ENCODE data around the gene IMMP2L. TPM values are rescaled to one million over a fixed set of nuclear protein-coding genes. Genes with fewer than 3 reads are reported as not detected.

IMMP2L gene
- total RNA-seq, 4 donors from 2014 or later, result 13.5 to 23.7 (median 18.3) TPM

GRCh38 chr7:111081546-111082267, 480.6 kb downstream of the IMMP2L start:
- Histone ChIP-seq H3K27me3 (no peaks in the 10 kb centered on the region), H3K9me3 (no peaks in the 10 kb centered on the region), H3K4me3 (no peak overlapping the region), H3K4me1 (peaks cover 0 to 9% (median 3%) of the 10 kb centered on the region in 4 donors), H3K27ac (no peak overlapping the region), H3K36me3 (no peaks in the 10 kb centered on the region)
- 81 to 83% methylated on average over 4 of the region's 4 CpGs for WGBS, 2 donors
- DNase-seq (ENCODE audit: low spot score in 2 of 2), result no peak
- no peak for TF ChIP-seq CTCF (IDR thresholded peaks at IDR 0.05)
- TF ChIP-seq POLR2A (IDR thresholded peaks at IDR 0.05), result no peak
- TF ChIP-seq EP300 (IDR thresholded peaks at IDR 0.05), result no peak

GRCh38 chr7:111080495-111081105, 481.7 kb downstream of the IMMP2L start:
- DNase-seq (ENCODE audit: low spot score in 2 of 2), result no peak
- Histone ChIP-seq H3K9me3 (no peaks in the 10 kb centered on the region), H3K27me3 (no peaks in the 10 kb centered on the region), H3K4me1 (peaks cover 0 to 9% (median 3%) of the 10 kb centered on the region in 4 donors), H3K4me3 (no peak overlapping the region), H3K27ac (no peak overlapping the region), H3K36me3 (no peaks in the 10 kb centered on the region)
- 91 to 94% methylated on average over 1 of the region's 1 CpG for WGBS, 2 donors
- TF ChIP-seq EP300 (IDR thresholded peaks at IDR 0.05) (no peak), CTCF (IDR thresholded peaks at IDR 0.05) (no peak), POLR2A (IDR thresholded peaks at IDR 0.05) (no peak)

GRCh38 chr7:111077001-111077400, 485.3 kb downstream of the IMMP2L start:
- 94 to 97% methylated on average over 2 of the region's 2 CpGs for whole genome bisulfite sequencing, 2 donors
- TF ChIP-seq EP300 (IDR thresholded peaks at IDR 0.05) (no peak), POLR2A (IDR thresholded peaks at IDR 0.05) (no peak), CTCF (IDR thresholded peaks at IDR 0.05) (no peak)
- Histone ChIP-seq H3K27me3 (no peaks in the 10 kb centered on the region), H3K9me3 (no peaks in the 10 kb centered on the region), H3K27ac (no peak overlapping the region), H3K4me1 (peaks cover 0 to 7% (median 2%) of the 10 kb centered on the region in 4 donors), H3K36me3 (no peaks in the 10 kb centered on the region), H3K4me3 (no peak overlapping the region)
- no peak for DNase-seq (ENCODE audit: low spot score in 2 of 2)

- TF ChIP-seq EP300 (IDR thresholded peaks at IDR 0.05) (no peak), POLR2A (IDR thresholded peaks at IDR 0.05) (no peak)
- peaks cover 0 to 7% (median 2%) of the 10 kb centered on the region in 4 donors for H3K4me1 ChIP-seq
- H3K4me3 ChIP-seq, result no peak overlapping the region
- no peaks in the 10 kb centered on the region for H3K36me3 ChIP-seq
- no peaks in the 10 kb centered on the region for H3K9me3 ChIP-seq
- H3K27ac ChIP-seq, result no peak overlapping the region
- DNase-seq (ENCODE audit: low spot score in 2 of 2), result no peak
- no peaks in the 10 kb centered on the region for H3K27me3 ChIP-seq
Observed at GRCh38 chr7:111076205-111076604, 486.1 kb downstream of the IMMP2L start.

- Histone ChIP-seq H3K36me3 (no peaks in the 10 kb centered on the region), H3K4me3 (no peak overlapping the region), H3K27ac (no peak overlapping the region), H3K9me3 (no peaks in the 10 kb centered on the region), H3K4me1 (peaks cover 0 to 7% (median 2%) of the 10 kb centered on the region in 4 donors), H3K27me3 (no peaks in the 10 kb centered on the region)
- WGBS, 2 donors, result 74 to 84% methylated on average over 5 of the region's 5 CpGs
- DNase-seq (ENCODE audit: low spot score in 2 of 2), result no peak
- no peak for TF ChIP-seq CTCF (IDR thresholded peaks at IDR 0.05)
- no peak for TF ChIP-seq EP300 (IDR thresholded peaks at IDR 0.05)
- no peak for TF ChIP-seq POLR2A (IDR thresholded peaks at IDR 0.05)
Observed at GRCh38 chr7:111075498-111075897, 486.8 kb downstream of the IMMP2L start.
